GM12875 (cell line): ENCODE results near the gene TMEM256.

Experiments used
- H3K4me3 ChIP-seq: one replicate; pipeline ENCODE4 v1.5.1; 2011; ENCODE audit warnings: low read depth, low read length, control low read depth
- CTCF ChIP-seq: IDR thresholded peaks from 2 replicates; pipeline ENCODE4 v1.5.1; 2011; ENCODE audit warnings: low read depth, mild to moderate bottlenecking, control low read depth, inconsistent platforms, low read length, moderate library complexity, borderline replicate concordance; ENCODE audit not compliant: insufficient read depth

The TMEM256 gene

GRCh38 chr17:7419819-7420610 is 16.1 kb upstream of the TMEM256 start, which contains the start of gene SPEM1:
Gene SPEM1 (plus strand): TSS chr17:7420324. CDS start chr17:7420385, 61 bp downstream.
- no peak within 1 kb of the TSS for H3K4me3 ChIP-seq
- no peak for TF ChIP-seq CTCF

GRCh38 chr17:7418472-7419152 is 14.7 kb upstream of the TMEM256 start:
- no peak for TF ChIP-seq CTCF
- no peak overlapping the region for H3K4me3 ChIP-seq

- H3K4me3 ChIP-seq, result no peak overlapping the region
- TF ChIP-seq CTCF, result no peak
Measured at GRCh38 chr17:7417056-7417655, 13.3 kb upstream of the TMEM256 start.

GRCh38 chr17:7416323-7416722 is 12.4 kb upstream of the TMEM256 start:
- 0 out of 2 replicates have a peak, but pooled peaks have one; percentile 18 for TF ChIP-seq CTCF
- no peak overlapping the region for H3K4me3 ChIP-seq

- no peak overlapping the region for H3K4me3 ChIP-seq
- TF ChIP-seq CTCF, result no peak
Measured at GRCh38 chr17:7415784-7416183, 11.9 kb upstream of the TMEM256 start.

- no peak for TF ChIP-seq CTCF
- no peak overlapping the region for H3K4me3 ChIP-seq
Measured at GRCh38 chr17:7414837-7415236, 10.9 kb upstream of the TMEM256 start.
